GM12891 (cell line): Measurements from ENCODE around the gene OPRD1.
"Not testable (repeated sequence)": the region's sequence is repeated elsewhere in the genome, so short reads cannot be mapped to it uniquely, and the experiment has no call there.

ENCODE experiments used
- PAX5 ChIP-seq: IDR thresholded peaks from 2 replicates; pipeline ENCODE4 v1.6.1; 2011; ENCODE audit warnings: low read length, moderate library complexity, mild to moderate bottlenecking; ENCODE audit not compliant: insufficient read depth, severe bottlenecking
- POLR2A ChIP-seq: IDR thresholded peaks from 2 replicates; pipeline ENCODE4 v1.6.1; 2011; ENCODE audit warnings: low read depth, low read length, control low read depth
- POLR2AphosphoS5 ChIP-seq: IDR thresholded peaks from 2 replicates; pipeline ENCODE4 v1.6.1; 2011; ENCODE audit warnings: low read depth, low read length, control low read depth
- SPI1 ChIP-seq: IDR thresholded peaks from 2 replicates; pipeline ENCODE4 v1.6.1; 2011; ENCODE audit warnings: low read depth, low read length, control low read depth
- TAF1 ChIP-seq: IDR thresholded peaks from 2 replicates; pipeline ENCODE4 v1.6.1; 2011; ENCODE audit warnings: low read depth, low read length, control low read depth

DNA sequence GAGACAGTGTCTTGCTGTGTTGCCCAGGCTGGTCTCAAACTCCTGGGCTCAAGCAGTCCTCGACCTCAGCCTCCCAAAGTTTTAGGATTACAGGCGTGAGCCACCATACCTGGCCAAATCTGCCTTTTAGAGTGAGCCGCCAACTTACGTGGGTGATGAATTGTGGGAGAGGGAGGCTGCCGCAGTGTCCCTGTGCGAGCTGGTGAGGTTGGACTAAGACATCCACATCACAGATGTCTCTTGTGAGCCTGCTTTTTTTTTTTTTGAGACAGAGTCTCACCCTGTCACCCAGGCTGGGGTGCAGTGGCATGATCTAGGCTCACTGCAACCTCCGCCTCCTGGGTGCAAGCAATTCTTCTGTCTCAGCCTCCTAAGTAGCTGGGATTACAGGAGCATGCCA lies 42.4 kb downstream of the OPRD1 start:
- TF ChIP-seq TAF1, POLR2A, POLR2AphosphoS5, PAX5, SPI1: not testable (repeated sequence)
